Measurements from ENCODE around the gene FAM162A.
A peak's percentile ranks its signal among the peaks of the same experiment; 100 is the strongest.
"Not testable (repeated sequence)": the region's sequence is repeated elsewhere in the genome, so short reads cannot be mapped to it uniquely, and the experiment has no call there.

FAM162A gene

DNA sequence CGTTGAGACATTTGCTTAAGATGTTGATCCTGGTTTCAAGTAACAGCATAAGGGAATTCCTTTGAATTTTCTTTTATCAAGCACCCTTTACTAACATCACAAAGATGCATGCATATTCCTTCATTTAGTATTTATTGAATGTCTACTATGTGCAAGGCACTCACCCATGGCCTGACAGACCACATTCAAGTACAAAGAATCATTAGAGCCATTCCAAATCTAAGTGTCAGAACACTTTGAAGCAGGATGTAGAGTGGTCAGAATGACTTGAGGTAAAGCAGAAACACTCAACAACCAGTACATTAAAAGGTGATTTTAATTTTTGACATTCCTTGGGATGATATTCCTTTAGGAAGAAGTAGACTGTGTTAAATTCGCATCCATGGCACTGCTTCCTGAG is 37.9 kb downstream of the FAM162A start:
- no peak for DNase-seq (ENCODE audit: low spot score)

DNA sequence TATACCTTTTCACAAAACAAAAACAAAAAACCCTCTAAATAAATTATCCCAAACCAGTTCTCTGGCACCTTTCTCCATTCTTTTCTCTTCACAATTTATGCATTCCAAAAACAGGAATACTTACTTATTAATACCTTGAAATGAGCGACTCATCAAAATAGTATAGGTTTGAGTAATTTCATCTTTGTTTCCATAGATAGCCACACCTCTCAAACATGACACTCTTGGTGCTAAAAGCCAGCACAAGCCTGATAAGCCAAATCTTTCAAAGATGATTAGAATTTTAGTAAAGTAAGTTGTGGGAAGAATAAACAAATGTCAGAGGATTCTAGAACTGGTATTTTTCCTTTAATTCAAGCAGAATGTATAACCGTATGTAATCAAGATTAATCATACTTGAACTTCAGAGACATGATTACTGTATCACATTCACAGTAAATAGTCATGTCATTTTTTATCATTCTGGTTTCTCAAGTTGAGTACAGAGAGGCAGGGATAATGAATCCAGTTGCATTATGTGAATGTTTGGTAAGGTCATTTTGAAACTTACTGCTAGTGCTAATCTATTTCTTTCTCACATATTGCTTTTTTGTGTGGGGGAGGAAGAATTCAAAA is 44.0 kb downstream of the FAM162A start:
- DNase-seq (ENCODE audit: low spot score): peak; percentile 34

DNA sequence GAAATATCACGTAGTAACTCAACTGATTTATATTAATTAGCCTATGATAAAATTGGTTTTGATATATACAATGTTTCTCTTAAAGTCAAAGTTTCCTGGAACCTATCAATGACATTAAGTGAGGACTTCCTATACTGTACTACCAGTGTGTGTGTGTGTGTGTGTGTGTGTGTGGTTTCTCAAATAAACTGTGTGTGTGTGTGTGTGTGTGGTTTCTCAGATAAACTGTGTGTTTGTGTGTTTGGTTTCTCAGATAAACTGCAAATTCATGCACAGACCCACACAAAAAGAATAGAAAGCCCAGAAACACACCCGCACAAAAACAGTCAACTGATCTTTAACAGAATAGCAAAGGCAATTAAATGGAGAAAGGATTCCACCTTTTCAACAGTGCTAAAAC is 46.4 kb downstream of the FAM162A start:
- DNase-seq (ENCODE audit: low spot score): no peak

DNA sequence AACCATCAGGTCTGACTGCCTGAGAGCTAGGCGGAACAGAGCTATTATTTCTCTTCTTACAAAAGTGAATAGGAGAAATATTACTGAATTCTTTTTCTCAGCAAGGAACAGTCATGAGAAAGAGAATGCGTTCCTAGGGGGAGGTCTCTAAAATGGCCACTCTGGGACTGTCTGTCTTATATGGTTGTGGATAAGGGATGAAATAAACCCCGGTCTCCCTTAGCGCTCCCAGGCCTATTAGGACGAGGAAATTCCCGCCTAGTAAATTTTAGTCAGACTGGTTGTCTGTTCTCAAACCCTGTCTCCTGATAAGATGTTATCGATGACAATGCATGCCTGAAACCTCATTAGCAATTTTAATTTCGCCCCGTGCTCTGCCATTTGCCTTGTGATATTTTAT is 52.0 kb downstream of the FAM162A start:
- no peak for DNase-seq (ENCODE audit: low spot score)

DNA sequence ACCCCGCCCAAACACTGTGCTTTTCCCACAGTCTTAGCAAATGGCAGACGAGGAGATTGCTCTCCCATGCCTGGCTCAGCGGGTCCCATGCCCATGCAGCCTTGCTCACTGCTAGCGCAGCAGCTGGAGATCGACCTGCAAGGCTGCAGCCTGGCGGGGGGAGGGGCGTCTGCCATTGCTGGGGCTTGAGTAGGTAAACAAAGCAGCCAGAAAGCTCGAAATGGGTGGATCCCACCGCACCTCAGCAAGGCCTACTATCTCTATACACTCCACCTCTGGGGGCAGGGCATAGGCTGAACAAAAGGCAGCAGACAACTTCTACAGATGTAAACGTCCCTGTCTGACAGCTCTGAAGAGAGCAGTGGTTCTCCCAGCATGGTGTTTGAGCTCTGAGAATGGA is 59.1 kb downstream of the FAM162A start:
- DNase-seq (ENCODE audit: low spot score): no peak

DNA sequence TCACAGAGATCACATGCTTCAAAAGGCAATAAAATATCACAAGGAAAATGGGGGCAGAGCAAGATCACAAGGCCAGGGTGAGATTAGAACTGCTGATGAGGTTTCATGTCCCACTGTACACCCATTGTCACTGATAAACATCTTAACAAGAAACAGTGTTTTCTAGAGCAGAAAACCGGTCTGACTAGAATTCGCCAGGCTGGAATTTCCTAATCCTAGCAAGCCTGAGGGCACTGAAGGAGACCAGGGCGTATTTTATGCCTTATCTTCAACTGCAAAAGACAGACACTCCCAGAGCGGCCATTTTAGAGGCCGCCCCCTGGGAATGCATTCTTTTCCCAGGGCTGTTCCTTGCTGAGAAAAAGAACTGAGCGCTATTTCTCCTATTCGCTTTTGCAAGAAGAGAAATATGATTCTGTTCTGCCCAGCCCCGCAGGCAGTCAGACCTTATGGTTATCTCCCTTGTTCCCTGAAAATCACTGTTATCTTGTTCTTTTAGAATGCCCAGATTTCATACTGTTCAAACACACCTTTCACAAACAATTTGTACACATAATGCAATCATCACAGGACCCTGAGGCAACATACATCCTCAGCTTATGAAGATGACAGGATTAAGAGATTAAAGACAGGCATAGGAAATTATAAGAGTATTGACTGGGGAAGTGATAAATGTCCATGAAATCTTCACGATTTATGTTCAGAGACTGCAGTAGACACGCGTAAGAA is 59.9 kb downstream of the FAM162A start:
- not testable (repeated sequence) for DNase-seq (ENCODE audit: low spot score)

DNA sequence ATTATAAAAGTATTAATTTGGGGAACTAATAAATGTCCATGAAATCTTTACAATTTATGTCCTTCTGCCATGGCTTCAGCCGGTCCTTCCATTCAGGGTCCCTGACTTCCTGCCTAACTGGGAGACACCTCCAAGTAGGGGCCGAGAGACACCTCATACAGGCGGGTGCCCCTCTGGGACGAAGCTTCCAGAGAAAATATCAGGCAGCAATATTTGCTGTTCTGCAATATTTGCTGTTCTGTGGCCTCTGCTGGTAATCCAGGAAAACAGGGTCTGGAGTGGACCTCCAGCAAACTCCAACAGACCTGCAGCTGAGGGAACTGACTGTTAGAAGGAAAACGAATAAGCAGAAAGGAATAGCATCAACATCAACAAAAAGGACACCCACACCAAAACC is 60.5 kb downstream of the FAM162A start:
- DNase-seq (ENCODE audit: low spot score): not testable (repeated sequence)

DNA sequence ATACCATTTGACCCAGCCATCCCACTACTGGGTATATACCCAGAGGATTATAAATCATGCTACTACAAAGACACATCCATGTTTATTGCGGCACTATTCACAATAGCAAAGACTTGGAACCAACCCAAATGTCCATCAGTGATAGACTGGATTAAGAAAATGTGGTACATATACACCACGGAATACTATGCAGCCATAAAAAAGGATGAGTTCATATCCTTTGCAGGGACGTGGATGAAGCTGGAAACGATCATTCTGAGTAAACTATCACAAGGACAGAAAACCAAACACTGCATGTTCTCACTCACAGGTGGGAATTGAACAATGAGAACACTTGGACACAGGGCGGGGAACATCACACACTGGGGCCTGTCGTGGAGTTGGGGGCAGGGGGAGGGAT is 64.2 kb downstream of the FAM162A start:
- not testable (repeated sequence) for DNase-seq (ENCODE audit: low spot score)

DNA sequence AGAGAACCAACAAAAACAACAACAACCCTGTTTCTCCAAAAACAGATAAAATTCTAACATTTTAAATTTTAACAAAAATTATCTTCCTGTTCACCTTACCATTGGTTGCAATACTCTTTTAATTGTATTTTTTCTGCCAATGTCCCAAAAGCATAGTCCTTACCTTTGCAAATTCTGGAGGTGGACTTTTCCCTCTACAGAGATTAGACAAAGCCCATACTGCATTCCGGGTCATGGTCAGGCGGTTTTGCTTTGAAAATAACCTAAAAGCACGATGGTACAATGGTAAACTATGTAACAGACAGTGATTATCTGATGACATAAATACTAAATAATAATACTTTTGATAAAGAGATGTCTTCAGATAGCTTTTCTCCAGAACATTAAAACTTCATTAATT is 67.4 kb downstream of the FAM162A start:
- no peak for DNase-seq (ENCODE audit: low spot score)

DNA sequence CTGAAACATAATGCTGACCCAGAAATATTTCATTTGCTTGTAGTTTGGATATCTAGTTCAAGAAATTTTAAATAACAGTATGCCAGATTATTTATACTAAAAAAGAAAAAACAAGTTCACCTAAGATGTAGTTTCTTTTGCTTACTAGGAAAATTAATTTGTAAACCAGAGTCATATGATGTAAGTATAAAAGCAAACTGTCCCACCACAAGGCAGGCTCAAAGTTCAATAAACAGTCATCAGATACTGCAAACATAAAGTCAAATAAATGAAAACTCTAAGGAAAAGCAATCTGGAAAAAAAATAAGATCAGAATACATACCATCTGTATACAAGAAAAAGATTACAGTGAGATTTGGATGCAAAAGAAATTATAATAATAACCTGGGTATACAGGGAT is 72.1 kb downstream of the FAM162A start:
- no peak for DNase-seq (ENCODE audit: low spot score)

DNA sequence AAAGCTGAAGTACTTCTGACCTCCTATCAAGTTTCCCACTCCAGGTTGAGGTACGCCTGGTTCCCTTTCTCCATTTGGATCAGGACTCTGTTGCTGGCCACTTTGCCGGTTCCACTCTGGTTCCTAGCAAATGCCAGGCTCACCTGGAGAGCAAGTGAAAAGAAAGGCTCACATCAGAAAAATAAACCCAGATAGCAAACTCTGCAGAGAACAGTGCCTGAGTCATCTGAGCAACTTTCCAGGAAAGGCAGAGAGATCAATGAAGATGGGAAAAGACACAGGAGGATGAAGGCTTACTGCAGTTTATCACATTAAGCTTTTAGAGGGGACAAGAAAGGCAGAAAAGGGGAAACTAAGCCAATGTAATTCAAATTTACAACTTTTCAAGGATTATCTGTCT is 73.7 kb downstream of the FAM162A start:
- DNase-seq (ENCODE audit: low spot score): no peak

DNA sequence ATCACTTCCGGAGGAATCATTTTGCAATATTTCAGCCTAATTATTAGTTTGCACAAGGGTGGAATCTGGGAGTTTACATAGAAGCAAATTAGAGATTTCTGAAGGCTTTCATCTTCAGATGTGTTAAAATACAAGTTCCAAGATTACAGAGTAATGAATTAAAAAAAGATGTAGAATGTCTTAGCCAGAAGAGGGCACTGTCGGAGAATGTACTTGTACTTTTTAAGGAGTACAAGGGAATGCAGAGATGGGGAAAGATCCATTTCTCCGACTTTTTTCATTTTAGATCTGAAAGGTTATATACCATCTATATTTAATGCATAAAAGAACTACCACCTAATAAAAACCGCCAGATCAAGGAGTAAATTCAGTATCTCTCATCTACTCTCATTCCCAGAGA is 75.0 kb downstream of the FAM162A start:
- peak; percentile 61 for DNase-seq (ENCODE audit: low spot score)

DNA sequence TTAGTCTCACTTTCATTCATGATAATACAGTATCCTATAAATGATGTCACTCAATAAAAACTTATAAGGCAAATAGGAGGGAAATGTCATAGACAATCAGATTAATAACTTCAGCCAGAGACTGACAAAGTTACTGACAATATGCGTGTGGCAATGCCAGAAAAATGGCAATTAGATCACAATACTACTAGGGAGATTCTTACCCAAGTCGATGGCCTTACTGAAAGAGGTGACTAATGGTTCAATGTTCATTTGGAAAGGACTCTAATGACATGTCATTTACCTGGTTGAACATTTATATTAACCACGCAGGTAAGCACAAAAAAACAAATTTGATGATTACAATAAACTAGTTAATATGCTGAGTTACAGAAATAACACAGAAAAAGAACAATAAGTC is 77.8 kb downstream of the FAM162A start:
- DNase-seq (ENCODE audit: low spot score): no peak

All from RKO (cell line).